Lower leg skin (tissue), 3 donors: Measurements from ENCODE around the gene NCEH1.

Source experiments
- POLR2A ChIP-seq, 2 donors: fragments of 450-650 bp; IDR thresholded peaks; one replicate each; pipeline ENCODE4 v1.6.1; 2016 to 2017; ENCODE audit warnings: antibody characterized with exemption in 2 of 2, mild to moderate bottlenecking in 1 of 2, moderate library complexity in 1 of 2
- TF ChIP-seq, protein P1 (sequence below), 3 donors: fragments of 450-650 bp; IDR thresholded peaks; one replicate each; pipeline ENCODE4 v1.5.1; 2016; ENCODE audit warnings: antibody characterized with exemption in 3 of 3, mild to moderate bottlenecking in 3 of 3, moderate library complexity in 2 of 3

GRCh38 chr3:172750368-172751174 lies 39.7 kb upstream of the NCEH1 start, which contains the start of gene ECT2:
- TF ChIP-seq, protein P1, sequence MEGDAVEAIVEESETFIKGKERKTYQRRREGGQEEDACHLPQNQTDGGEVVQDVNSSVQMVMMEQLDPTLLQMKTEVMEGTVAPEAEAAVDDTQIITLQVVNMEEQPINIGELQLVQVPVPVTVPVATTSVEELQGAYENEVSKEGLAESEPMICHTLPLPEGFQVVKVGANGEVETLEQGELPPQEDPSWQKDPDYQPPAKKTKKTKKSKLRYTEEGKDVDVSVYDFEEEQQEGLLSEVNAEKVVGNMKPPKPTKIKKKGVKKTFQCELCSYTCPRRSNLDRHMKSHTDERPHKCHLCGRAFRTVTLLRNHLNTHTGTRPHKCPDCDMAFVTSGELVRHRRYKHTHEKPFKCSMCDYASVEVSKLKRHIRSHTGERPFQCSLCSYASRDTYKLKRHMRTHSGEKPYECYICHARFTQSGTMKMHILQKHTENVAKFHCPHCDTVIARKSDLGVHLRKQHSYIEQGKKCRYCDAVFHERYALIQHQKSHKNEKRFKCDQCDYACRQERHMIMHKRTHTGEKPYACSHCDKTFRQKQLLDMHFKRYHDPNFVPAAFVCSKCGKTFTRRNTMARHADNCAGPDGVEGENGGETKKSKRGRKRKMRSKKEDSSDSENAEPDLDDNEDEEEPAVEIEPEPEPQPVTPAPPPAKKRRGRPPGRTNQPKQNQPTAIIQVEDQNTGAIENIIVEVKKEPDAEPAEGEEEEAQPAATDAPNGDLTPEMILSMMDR (IDR thresholded peaks at IDR 0.05): peak in 1 of 3 donors; percentile 55
- TF ChIP-seq POLR2A (IDR thresholded peaks at IDR 0.05): no peak
